A673 (cell line): ENCODE measurements around the gene HID1.

Source experiments
- CTCF ChIP-seq: fragments of 300-800, 200-600 bp; sonication (generic); conservative IDR thresholded peaks from 2 replicates; pipeline ENCODE4 v1.5.1; 2017; ENCODE audit warnings: low read depth, mild to moderate bottlenecking, antibody characterized with exemption, low read length, moderate library complexity, mixed read lengths
- EZH2 ChIP-seq: fragments of 200-600 bp; sonication (generic); IDR thresholded peaks from 2 replicates; pipeline ENCODE4 v1.6.1; 2017; ENCODE audit warnings: borderline replicate concordance, low read depth, mild to moderate bottlenecking, mixed read lengths, antibody characterized with exemption, low read length; ENCODE audit not compliant: poor library complexity, severe bottlenecking

- no peak for TF ChIP-seq CTCF
- no peak for TF ChIP-seq EZH2
These were observed at the start of gene HID1 for GRCh38 chr17:74972107-74972972.
